Measurements from ENCODE around the gene POLR3B. TPM values are rescaled to one million over a fixed set of nuclear protein-coding genes. Genes with fewer than 3 reads are reported as not detected.

The POLR3B gene
- 4.6 to 6.3 TPM (median 4.8 TPM) in 5 replicates for total RNA-seq (2022; extraction: Qiagen RNA extraction)

DNA sequence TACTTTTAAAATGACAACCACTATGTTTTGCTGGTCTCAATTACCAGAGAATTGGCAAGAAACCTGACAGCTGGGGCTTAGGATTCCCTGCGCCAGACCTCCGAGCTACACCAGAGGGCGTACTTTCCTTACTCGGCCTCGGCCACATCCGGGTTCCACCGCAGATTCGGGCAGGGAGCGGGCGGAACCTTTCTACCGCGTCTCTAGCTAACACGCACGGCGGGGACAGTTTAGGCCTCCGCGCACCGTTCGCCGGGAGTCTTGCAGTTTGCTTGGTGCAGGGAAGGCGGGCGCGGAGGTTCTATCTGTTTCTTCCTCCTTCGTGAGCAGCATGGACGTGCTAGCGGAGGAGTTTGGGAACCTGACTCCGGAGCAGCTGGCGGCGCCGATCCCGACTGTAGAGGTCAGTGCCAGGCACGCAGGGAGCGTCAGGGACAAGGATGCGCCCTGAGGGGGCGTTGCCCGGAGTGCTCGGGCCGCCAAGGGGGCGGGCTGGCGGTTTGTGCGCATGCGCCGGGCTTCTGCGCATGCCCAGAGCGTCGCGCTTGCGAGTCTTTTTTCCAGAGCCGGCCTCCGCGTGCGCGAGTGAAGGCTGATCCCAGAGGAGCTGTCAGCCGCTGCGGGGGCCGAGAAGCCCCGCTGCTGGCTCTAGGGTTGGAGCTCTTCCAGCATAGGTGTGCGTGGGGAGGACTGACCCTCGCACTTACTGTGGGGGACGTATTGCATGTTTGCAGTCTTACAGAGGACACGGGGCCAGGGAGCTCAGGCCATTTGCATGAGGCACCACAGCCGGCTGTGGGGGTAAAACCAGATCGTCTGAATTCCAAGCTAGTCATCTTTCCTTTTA lies at the start of gene POLR3B:
POLR3B (plus strand) TSS at position 200 of the 847 bp plus-strand sequence; CDS start at position 332, 132 bp downstream.

Other genes starting within 250 kb of the POLR3B start
- gene NUAK1, start 218.8 kb upstream of the POLR3B start, total RNA-seq (2022; extraction: Qiagen RNA extraction): 5.8 to 6.6 TPM (median 6.0 TPM) in 5 replicates
- 71.7 to 84.0 TPM (median 80.8 TPM) in 5 replicates for gene CKAP4, start 109.7 kb upstream of the POLR3B start, total RNA-seq (2022; extraction: Qiagen RNA extraction)
- gene TCP11L2, start 55.0 kb upstream of the POLR3B start, total RNA-seq (2022; extraction: Qiagen RNA extraction): 1.8 to 2.7 TPM (median 2.3 TPM) in 5 replicates
- 0.03 TPM in 1 of 5 replicates, not detected in the others for gene RFX4, start 225.3 kb downstream of the POLR3B start, total RNA-seq (2022; extraction: Qiagen RNA extraction)